Stimulated activated CD4-positive, alpha-beta T cell treated with anti-CD3 and anti-CD28 coated beads, Interleukin-12 subunit alpha, Interleukin-12 subunit beta, amount 100 ng/mL, for 24 hours (primary cell): ENCODE data around the gene UACA.
"Not testable (repeated sequence)": the region's sequence is repeated elsewhere in the genome, so short reads cannot be mapped to it uniquely, and the experiment has no call there.

Experiments used
- DNase-seq, 2 experiments: peaks; one replicate each; pipeline ENCODE4 v3.0.0-alpha.2; 2020; ENCODE audit warnings: low read depth in 2 of 2

The UACA gene

DNA sequence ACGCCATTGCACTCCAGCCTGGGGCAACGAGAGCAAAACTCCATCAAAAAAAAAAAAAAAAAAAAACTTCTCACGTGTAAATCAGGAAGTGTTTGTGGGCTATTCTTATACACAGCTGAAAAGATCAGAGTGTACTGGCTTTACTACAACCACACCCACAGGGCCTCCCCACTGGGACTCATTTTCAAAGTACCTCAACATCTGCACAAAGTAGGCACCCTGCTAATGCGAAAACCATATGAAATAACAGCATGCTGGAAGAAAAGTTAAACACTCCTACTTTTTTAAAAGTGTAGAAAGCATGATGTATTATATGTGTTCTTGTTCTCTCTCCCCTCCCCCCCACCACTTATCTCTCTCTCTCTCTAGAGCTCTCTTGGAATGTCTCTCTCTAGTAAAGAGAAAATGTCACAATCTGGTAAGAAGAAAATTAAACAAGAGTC, 11.1 kb downstream of the UACA start:
- DNase-seq: no peak

GRCh38 chr15:70750203-70750869, 13.0 kb downstream of the UACA start:
- DNase-seq: no peak

DNA sequence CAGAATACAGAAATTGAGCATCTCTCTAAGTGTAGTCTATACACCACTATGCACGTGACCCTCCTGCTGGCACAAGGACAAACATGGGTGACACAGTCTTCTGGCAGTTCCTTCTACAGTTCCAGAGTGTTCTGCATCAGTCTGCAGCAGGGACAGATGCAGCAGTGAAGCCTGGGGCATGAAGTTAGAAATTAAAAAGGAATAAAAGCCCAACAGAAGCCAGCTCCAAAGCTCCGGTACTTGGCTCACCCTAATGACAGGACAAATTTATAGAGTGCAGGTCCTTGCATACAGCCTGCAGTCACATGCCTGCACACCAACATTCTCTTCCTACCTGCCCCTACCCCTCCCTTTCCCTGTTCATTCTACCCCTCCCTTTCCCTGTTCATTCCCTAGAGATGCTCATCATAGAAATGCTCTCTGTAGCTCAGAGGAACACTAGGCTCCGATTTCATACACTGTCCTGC, 15.0 kb downstream of the UACA start:
- DNase-seq: no peak

GRCh38 chr15:70746598-70746997, 16.8 kb downstream of the UACA start:
- DNase-seq: not testable (repeated sequence)

DNA sequence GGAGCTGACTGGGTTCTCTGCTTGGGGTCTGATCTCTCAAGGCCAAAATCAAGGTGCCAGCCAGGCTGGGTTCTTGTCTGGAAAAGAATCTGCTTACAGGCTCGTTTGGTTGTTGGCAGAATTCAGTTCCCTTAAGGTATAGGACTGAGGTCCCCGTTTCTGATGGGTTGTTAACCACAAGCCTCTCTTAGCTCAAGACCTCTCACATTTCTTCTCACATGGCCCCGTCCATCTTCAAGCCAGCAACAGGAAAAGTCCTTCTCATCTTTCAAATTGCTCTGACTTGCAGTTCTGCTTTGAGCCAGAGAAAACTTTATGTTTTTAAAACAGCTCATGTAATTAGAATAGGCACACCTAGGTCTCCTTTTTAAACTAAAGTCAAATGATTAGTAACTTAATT, 20.4 kb downstream of the UACA start:
- no peak for DNase-seq

GRCh38 chr15:70741677-70742293, 21.6 kb downstream of the UACA start:
- no peak for DNase-seq

DNA sequence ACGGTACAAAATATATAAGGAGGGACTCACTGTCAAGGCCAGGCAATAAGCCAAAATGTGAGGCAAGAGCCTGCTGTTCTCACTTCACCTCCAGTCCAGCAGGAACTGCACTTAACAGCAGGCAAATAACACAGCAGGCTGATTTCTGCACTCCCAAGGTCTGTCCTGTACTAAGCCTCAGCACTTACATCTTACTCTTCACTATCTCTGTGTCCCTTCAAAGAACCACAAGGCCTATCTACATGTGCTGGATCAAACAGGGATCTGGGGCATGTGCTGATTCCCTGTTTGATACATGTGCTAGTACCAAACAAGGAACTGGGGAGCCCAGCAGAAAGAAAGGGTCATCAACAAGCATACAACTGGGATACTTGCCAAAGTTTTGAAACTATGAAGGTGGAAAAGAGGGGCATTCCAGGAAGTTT, 22.2 kb downstream of the UACA start:
- DNase-seq: no peak

DNA sequence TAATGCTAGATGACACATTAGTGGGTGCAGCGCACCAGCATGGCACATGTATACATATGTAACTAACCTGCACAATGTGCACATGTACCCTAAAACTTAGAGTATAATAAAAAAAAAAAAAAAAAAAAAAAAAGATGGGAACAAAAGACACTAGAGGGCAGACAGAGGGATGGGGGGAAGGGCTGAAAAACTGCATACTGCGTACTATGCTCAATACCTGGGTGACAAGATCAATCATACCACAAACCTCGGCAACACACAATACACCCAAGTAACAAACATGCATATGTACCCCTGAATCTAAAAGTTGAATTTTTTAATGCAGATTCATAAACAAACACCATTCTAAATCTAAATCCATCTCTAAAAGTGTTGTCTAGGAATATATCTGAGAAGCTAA, 28.3 kb downstream of the UACA start:
- not testable (repeated sequence) for DNase-seq

- DNase-seq: no peak
Observed at GRCh38 chr15:70729164-70729563, 34.2 kb downstream of the UACA start.

GRCh38 chr15:70726753-70727152, 36.6 kb downstream of the UACA start:
- no peak for DNase-seq

- no peak for DNase-seq
Observed at GRCh38 chr15:70723927-70724326, 39.4 kb downstream of the UACA start.

DNA sequence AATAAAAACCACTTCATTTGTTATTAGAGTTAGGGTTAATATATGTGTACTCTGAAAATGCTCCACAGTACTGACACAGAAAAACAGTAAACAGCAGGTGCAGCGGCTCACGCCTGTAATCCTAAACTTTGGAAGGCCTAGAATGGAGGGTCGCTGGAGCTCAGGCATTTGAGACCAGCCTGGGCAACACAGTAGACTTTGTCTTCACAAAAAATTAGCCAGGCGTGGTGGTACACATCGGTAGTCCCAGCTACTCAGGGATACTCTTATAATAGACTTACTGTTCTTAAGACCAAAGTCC, 40.3 kb downstream of the UACA start:
- DNase-seq: no peak

DNA sequence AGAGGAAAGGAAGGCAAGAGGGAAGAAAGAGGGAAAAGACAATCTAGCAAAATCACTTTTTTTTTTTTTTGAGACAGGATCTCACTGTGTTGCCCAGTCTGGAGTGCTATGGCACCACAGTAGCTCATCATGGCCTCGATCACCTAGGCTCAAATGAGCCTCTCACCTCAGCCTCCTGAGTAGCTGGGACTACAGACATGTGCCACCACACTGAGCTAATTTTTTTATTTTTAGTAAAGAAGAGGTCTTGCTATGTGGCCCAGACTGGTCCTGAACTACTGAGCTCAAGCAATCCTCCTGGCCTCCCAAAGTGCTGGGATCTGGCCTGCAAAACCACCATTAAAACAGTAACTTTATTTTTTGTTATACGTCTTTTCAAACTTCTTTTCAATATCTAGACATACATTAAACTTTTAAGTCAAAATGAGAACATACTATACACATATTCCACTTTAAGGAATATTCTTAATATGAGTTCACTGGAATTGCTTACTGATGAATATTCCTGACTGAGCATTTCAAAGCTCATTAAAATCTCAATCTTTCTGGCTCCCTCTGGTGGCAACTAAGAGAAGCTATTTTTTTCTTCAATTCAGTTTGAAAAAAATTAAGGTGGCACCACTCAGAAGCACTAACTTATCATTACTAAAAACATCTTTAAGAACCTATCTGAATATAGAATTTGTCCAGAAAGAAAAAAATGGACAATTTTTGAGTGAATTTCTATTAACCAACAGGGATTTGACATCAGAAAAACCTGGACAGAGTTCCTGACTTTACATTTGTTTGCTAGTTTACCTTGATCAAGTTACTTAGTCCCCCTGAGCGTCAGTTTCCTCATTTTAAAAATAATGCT, 40.9 kb downstream of the UACA start:
- no peak for DNase-seq

GRCh38 chr15:70720228-70721016, 42.9 kb downstream of the UACA start:
- no peak for DNase-seq

DNA sequence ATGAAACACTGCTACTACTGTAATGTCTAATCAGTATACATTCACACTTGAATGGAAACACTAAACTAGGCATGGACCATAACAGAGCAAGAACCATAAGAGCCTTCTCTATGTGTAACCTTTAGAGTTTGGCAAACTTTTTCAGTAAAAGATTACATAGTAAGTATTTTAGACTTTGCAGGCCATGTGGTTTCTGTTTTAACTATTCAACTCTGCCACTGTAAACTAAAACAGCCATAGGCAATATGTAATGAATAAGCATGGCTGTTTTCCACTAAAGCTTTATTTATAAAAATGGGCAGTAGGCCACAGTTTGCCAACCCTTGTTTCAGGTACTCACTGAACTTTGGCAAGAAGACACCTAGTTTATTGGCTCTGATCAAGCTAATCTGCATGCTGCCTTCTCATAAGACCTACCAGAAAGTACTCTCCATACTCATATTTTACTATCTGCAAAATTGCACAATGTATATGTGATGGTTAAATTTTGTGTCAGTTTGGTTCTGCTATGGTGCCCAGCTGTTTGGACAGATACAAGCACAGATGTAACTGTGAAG, 46.0 kb downstream of the UACA start:
- DNase-seq: no peak

- DNase-seq: no peak
Observed at GRCh38 chr15:70715840-70716485, 47.4 kb downstream of the UACA start.

- no peak for DNase-seq
Observed at GRCh38 chr15:70714565-70714964, 48.8 kb downstream of the UACA start.

DNA sequence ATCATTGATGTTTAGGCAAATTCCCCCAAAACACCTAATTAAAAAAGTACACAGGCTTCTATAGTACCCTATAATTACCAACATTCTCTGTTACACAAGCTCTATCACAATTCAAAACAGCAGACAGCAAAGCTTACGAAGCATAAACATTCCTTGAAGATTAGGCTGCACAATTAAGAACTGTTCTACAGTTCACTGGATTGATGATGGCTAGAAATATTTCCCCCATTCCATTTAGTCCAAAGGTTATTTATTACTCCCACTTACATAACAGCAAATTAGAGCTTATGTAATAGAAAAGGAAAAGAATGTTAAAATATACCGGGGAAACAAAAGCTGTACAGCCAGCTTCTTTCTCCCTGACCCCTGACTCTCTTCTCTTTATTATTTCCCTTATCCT, 49.3 kb downstream of the UACA start:
- no peak for DNase-seq

DNA sequence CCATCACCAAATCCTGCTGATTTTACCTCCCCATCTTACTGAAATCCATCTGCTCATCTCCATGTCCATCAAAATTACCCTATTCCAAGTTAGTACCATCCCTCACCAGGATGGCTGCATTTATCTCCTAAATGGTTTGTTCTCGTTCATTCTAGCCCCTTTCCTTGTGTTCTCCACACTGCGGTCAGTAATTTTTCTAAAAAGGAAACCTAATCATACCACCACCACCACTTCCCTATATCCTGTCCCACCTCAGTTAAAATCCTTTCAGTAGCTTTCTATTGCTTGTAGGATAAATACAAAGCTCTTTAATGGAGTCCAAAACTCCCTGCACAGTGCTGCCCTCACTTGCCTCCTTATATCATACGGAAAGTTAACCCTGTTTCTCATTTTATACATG, 51.1 kb downstream of the UACA start:
- DNase-seq: no peak

DNA sequence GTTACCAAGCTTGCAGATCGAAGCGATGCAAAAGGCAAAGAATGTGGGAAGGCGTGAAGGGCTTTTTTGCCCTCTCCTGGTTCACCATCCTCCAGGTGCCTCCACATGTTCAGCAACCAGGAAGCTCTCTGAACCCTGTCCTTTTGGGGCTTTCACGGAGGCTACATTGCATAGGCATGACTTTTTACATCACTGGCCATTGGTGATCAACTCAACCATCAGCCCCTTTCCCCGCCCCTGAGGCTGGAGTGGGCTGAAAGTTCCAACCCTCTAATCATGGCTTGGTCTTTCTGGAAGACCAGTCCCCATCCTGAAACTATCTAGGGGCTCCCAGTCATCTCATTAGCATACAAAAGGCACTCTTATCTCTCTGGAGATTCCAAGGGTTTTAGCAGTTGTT, 52.6 kb downstream of the UACA start:
- DNase-seq: no peak

DNA sequence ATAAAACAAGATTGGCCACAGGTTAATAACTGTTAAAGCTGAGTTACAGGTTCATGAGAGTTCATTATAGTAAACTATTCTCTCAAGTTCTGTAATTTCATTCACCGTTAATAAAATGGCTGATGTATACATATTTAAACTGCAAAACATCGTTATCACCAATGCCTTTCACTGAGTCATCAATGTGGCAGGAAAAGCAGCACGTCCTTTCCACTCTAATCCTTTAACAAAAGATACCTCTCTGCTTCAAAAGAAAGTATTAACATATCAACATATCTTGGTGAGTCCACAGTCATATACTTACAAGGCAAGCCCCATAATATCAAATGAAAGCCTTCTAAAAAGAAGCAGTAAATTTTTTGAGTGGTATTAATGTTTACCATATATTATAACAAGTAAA, 54.5 kb downstream of the UACA start:
- DNase-seq: no peak
